Dendritic cell treated with granulocyte-macrophage colony-stimulating factor and Interleukin-4, amounts not matched to agents 40 ng/mL and 50 ng/mL, for 4 days (primary cell): ENCODE data around the gene HELZ.
A peak's percentile ranks its signal among the peaks of the same experiment; 100 is the strongest.

Experiments used
- H3K27ac Mint-ChIP-seq: one replicate; pipeline ENCODE4 v1.8.0; 2022; ENCODE audit warnings: mild to moderate bottlenecking, mixed read lengths
- H3K27me3 Mint-ChIP-seq: one replicate; pipeline ENCODE4 v1.8.0; 2022; ENCODE audit warnings: mild to moderate bottlenecking, mixed read lengths
- H3K36me3 Mint-ChIP-seq: one replicate; pipeline ENCODE4 v1.8.0; 2022; ENCODE audit warnings: low read depth, mixed read lengths
- H3K4me1 Mint-ChIP-seq: one replicate; pipeline ENCODE4 v1.8.0; 2022; ENCODE audit warnings: low read depth, mixed read lengths
- H3K4me3 Mint-ChIP-seq: one replicate; pipeline ENCODE4 v1.8.0; 2022; ENCODE audit warnings: mild to moderate bottlenecking, moderate library complexity, mixed read lengths
- H3K9me3 Mint-ChIP-seq: one replicate; pipeline ENCODE4 v1.8.0; 2022; ENCODE audit warnings: mixed read lengths
- intact Hi-C: fragments of 100-400 bp; cut with micrococcal nuclease; formaldehyde crosslinking; loops from one replicate; pipeline ENCODE4 v1.15.0; 2022

HELZ gene

GRCh38 chr17:67227488-67227887 is 17.5 kb downstream of the HELZ start:
- intact Hi-C loops, result no loop called here
- H3K27ac Mint-ChIP-seq, result no peak overlapping the region
- H3K4me1 Mint-ChIP-seq, result peaks cover 33% of the 10 kb centered on the region
- H3K27me3 Mint-ChIP-seq, result no peaks in the 10 kb centered on the region
- peaks cover 83% of the 10 kb centered on the region for H3K36me3 Mint-ChIP-seq
- H3K4me3 Mint-ChIP-seq, result no peak overlapping the region
- peaks cover 7% of the 10 kb centered on the region for H3K9me3 Mint-ChIP-seq

GRCh38 chr17:67225316-67225715 is 19.7 kb downstream of the HELZ start:
- Mint-ChIP-seq H3K27ac (no peak overlapping the region), H3K36me3 (peaks cover 70% of the 10 kb centered on the region), H3K9me3 (peaks cover 7% of the 10 kb centered on the region), H3K4me3 (no peak overlapping the region), H3K4me1 (peaks cover 39% of the 10 kb centered on the region), H3K27me3 (no peaks in the 10 kb centered on the region)
- intact Hi-C loops, result no loop called here

GRCh38 chr17:67224736-67225135 is 20.3 kb downstream of the HELZ start:
- H3K27ac Mint-ChIP-seq, result no peak overlapping the region
- intact Hi-C loops, result no loop called here
- peaks cover 7% of the 10 kb centered on the region for H3K9me3 Mint-ChIP-seq
- H3K36me3 Mint-ChIP-seq, result peaks cover 67% of the 10 kb centered on the region
- H3K4me3 Mint-ChIP-seq, result no peak overlapping the region
- H3K27me3 Mint-ChIP-seq, result no peaks in the 10 kb centered on the region
- peaks cover 44% of the 10 kb centered on the region for H3K4me1 Mint-ChIP-seq

- peaks cover 45% of the 10 kb centered on the region for H3K4me1 Mint-ChIP-seq
- peaks cover 7% of the 10 kb centered on the region for H3K9me3 Mint-ChIP-seq
- no peak overlapping the region for H3K4me3 Mint-ChIP-seq
- H3K27me3 Mint-ChIP-seq, result no peaks in the 10 kb centered on the region
- H3K27ac Mint-ChIP-seq, result no peak overlapping the region
- H3K36me3 Mint-ChIP-seq, result peaks cover 59% of the 10 kb centered on the region
- intact Hi-C loops, result no loop called here
Observed at GRCh38 chr17:67223924-67224323, 21.1 kb downstream of the HELZ start.

- H3K27me3 Mint-ChIP-seq, result no peaks in the 10 kb centered on the region
- peak overlapping the region; percentile 50 for H3K27ac Mint-ChIP-seq
- H3K4me1 Mint-ChIP-seq, result peaks cover 37% of the 10 kb centered on the region
- H3K9me3 Mint-ChIP-seq, result peaks cover 7% of the 10 kb centered on the region
- peaks cover 37% of the 10 kb centered on the region for H3K36me3 Mint-ChIP-seq
- no peak overlapping the region for H3K4me3 Mint-ChIP-seq
- intact Hi-C loops, result loop anchor here (1.0 kb wide), 1 partner anchor 72 kb away; no protein-coding TSS in a partner anchor
Observed at GRCh38 chr17:67221062-67221998, 23.7 kb downstream of the HELZ start.

- intact Hi-C loops, result no loop called here
- Mint-ChIP-seq H3K27me3 (no peaks in the 10 kb centered on the region), H3K4me1 (peaks cover 31% of the 10 kb centered on the region), H3K9me3 (no peaks in the 10 kb centered on the region), H3K36me3 (peaks cover 10% of the 10 kb centered on the region), H3K4me3 (no peak overlapping the region), H3K27ac (no peak overlapping the region)
Observed at GRCh38 chr17:67218385-67218950, 26.5 kb downstream of the HELZ start.

- Mint-ChIP-seq H3K9me3 (no peaks in the 10 kb centered on the region), H3K4me3 (no peak overlapping the region), H3K36me3 (no peaks in the 10 kb centered on the region), H3K4me1 (peaks cover 27% of the 10 kb centered on the region), H3K27ac (no peak overlapping the region), H3K27me3 (no peaks in the 10 kb centered on the region)
- intact Hi-C loops, result no loop called here
Observed at GRCh38 chr17:67217446-67217845, 27.6 kb downstream of the HELZ start.

GRCh38 chr17:67216578-67217320 is 28.2 kb downstream of the HELZ start:
- no peaks in the 10 kb centered on the region for H3K9me3 Mint-ChIP-seq
- H3K27me3 Mint-ChIP-seq, result no peaks in the 10 kb centered on the region
- intact Hi-C loops, result no loop called here
- H3K4me1 Mint-ChIP-seq, result peaks cover 30% of the 10 kb centered on the region
- no peak overlapping the region for H3K4me3 Mint-ChIP-seq
- H3K36me3 Mint-ChIP-seq, result no peaks in the 10 kb centered on the region
- H3K27ac Mint-ChIP-seq, result no peak overlapping the region

GRCh38 chr17:67215991-67216421 is 29.0 kb downstream of the HELZ start:
- Mint-ChIP-seq H3K4me3 (no peak overlapping the region), H3K4me1 (peaks cover 27% of the 10 kb centered on the region), H3K36me3 (peaks cover under 1% of the 10 kb centered on the region), H3K27ac (no peak overlapping the region), H3K9me3 (no peaks in the 10 kb centered on the region), H3K27me3 (no peaks in the 10 kb centered on the region)
- intact Hi-C loops, result no loop called here

- Mint-ChIP-seq H3K27me3 (no peaks in the 10 kb centered on the region), H3K27ac (no peak overlapping the region), H3K36me3 (peaks cover 26% of the 10 kb centered on the region), H3K4me3 (no peak overlapping the region), H3K9me3 (no peaks in the 10 kb centered on the region), H3K4me1 (peaks cover 14% of the 10 kb centered on the region)
- intact Hi-C loops, result no loop called here
Observed at GRCh38 chr17:67212714-67213417, 32.1 kb downstream of the HELZ start.

- no peak overlapping the region for H3K4me3 Mint-ChIP-seq
- peaks cover 30% of the 10 kb centered on the region for H3K36me3 Mint-ChIP-seq
- no peaks in the 10 kb centered on the region for H3K27me3 Mint-ChIP-seq
- H3K4me1 Mint-ChIP-seq, result peaks cover 14% of the 10 kb centered on the region
- H3K27ac Mint-ChIP-seq, result no peak overlapping the region
- intact Hi-C loops, result no loop called here
- no peaks in the 10 kb centered on the region for H3K9me3 Mint-ChIP-seq
Observed at GRCh38 chr17:67212231-67212630, 32.8 kb downstream of the HELZ start.

GRCh38 chr17:67211742-67212141 is 33.3 kb downstream of the HELZ start:
- no peak overlapping the region for H3K4me3 Mint-ChIP-seq
- peaks cover 14% of the 10 kb centered on the region for H3K4me1 Mint-ChIP-seq
- H3K36me3 Mint-ChIP-seq, result peaks cover 30% of the 10 kb centered on the region
- no peaks in the 10 kb centered on the region for H3K27me3 Mint-ChIP-seq
- no peak overlapping the region for H3K27ac Mint-ChIP-seq
- no peaks in the 10 kb centered on the region for H3K9me3 Mint-ChIP-seq
- intact Hi-C loops, result no loop called here

- Mint-ChIP-seq H3K4me1 (peaks cover 18% of the 10 kb centered on the region), H3K27ac (no peak overlapping the region), H3K4me3 (no peak overlapping the region), H3K36me3 (peaks cover 30% of the 10 kb centered on the region), H3K9me3 (no peaks in the 10 kb centered on the region), H3K27me3 (no peaks in the 10 kb centered on the region)
- intact Hi-C loops, result no loop called here
Observed at GRCh38 chr17:67210915-67211314, 34.1 kb downstream of the HELZ start.
